Brain microvascular endothelial cell (primary cell): ENCODE results near the gene DCC.

Source experiments
- DNase-seq: peaks from one replicate; pipeline ENCODE4 v3.0.0-alpha.2; 2020
- H3K27ac ChIP-seq: fragments of 250-450 bp; sonication (Bioruptor Pico); 2 replicates; pipeline ENCODE4 v1.5.1; 2020; ENCODE audit warnings: mild to moderate bottlenecking, moderate library complexity
- H3K27me3 ChIP-seq: fragments of 250-450 bp; sonication (Bioruptor Pico); replicated peaks from 2 replicates; pipeline ENCODE4 v1.5.1; 2020; ENCODE audit warnings: mild to moderate bottlenecking
- H3K36me3 ChIP-seq: fragments of 250-450 bp; sonication (Bioruptor Pico); replicated peaks from 2 replicates; pipeline ENCODE4 v1.5.1; 2020; ENCODE audit warnings: mild to moderate bottlenecking
- H3K4me3 ChIP-seq: 2 replicates; pipeline ENCODE4 v1.5.1; 2011; ENCODE audit warnings: low read depth, mild to moderate bottlenecking, control low read depth, low read length, moderate library complexity
- CTCF ChIP-seq: IDR thresholded peaks from 2 replicates; pipeline ENCODE4 v1.5.1; 2011; ENCODE audit warnings: low read depth, mild to moderate bottlenecking, moderate library complexity, low read length, control low read depth, inconsistent platforms; ENCODE audit errors: missing control alignments
- in situ Hi-C: cut with HindIII; loops from 2 replicates; pipeline ENCODE4 v1.10.0; 2017; ENCODE audit warnings: low sequenced_read_pairs, low pct_ligation_motif_present

Gene DCC

GRCh38 chr18:53193870-53194269, 853.9 kb downstream of the DCC start:
- no peak for DNase-seq
- no peak for TF ChIP-seq CTCF
- in situ Hi-C loops = no loop called here
- Histone ChIP-seq H3K4me3 (no peak overlapping the region), H3K27me3 (no peaks in the 10 kb centered on the region), H3K36me3 (no peaks in the 10 kb centered on the region), H3K27ac (no peak overlapping the region)

GRCh38 chr18:53219853-53220252, 879.9 kb downstream of the DCC start:
- DNase-seq = no peak
- Histone ChIP-seq H3K4me3 (no peak overlapping the region), H3K36me3 (no peaks in the 10 kb centered on the region), H3K27me3 (no peaks in the 10 kb centered on the region), H3K27ac (no peak overlapping the region)
- in situ Hi-C loops = no loop called here
- TF ChIP-seq CTCF = no peak

DNA sequence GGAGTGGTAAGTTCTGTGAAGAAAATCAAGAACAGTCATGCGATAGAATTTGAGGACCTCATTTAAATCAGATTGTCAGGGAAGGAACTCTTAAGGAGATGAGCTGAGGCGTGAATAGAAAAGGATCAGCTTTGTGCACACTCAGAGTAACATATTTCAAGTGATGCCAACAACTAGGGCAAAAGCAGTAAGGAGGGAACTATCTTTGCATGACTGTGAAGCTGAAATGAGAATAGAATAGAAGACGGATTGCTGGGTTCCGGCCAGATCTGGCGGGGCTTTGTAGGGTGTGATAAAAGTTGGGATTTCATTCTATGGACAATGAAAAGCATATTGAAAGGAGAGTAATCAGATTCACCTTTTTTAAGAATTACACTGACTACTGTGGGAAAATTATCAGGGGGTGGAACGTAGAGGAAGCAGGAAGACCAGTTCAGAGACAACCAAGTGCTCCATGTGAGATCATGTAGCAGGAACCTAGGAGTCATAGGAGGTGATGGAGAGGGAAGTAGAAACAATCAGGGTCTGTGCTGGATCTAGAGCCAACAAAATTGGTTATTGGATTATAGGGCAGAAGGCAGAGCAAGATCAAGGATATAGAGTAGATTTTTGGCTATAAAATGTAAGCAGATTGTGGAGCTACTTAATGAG, 884.3 kb downstream of the DCC start:
- no peak for TF ChIP-seq CTCF
- DNase-seq = no peak
- no peak overlapping the region for H3K27ac ChIP-seq
- H3K27me3 ChIP-seq = no peaks in the 10 kb centered on the region
- in situ Hi-C loops = no loop called here
- H3K4me3 ChIP-seq = no peak overlapping the region
- no peaks in the 10 kb centered on the region for H3K36me3 ChIP-seq

- no peak overlapping the region for H3K27ac ChIP-seq
- DNase-seq = no peak
- H3K27me3 ChIP-seq = no peaks in the 10 kb centered on the region
- H3K36me3 ChIP-seq = no peaks in the 10 kb centered on the region
- TF ChIP-seq CTCF = no peak
- in situ Hi-C loops = no loop called here
- no peak overlapping the region for H3K4me3 ChIP-seq
These were observed 885.7 kb downstream of the DCC start for GRCh38 chr18:53225567-53226325.

GRCh38 chr18:53234610-53235009, 894.6 kb downstream of the DCC start:
- no peaks in the 10 kb centered on the region for H3K27me3 ChIP-seq
- H3K36me3 ChIP-seq = no peaks in the 10 kb centered on the region
- no peak overlapping the region for H3K4me3 ChIP-seq
- no peak overlapping the region for H3K27ac ChIP-seq
- in situ Hi-C loops = no loop called here
- no peak for TF ChIP-seq CTCF
- DNase-seq = no peak
